HTR-8/SVneo (cell line): ENCODE measurements around the gene TMEM200A.

Source experiments
- DNase-seq: peaks from one replicate; pipeline ENCODE4 v3.0.0; 2011; ENCODE audit warnings: low spot score, mixed read lengths; ENCODE audit not compliant: insufficient read length
- FAIRE-seq: peaks from 2 replicates; lab custom pipeline; 2011; peaks lifted over from hg19 to GRCh38; lab: Jason Lieb, UNC

Gene TMEM200A

GRCh38 chr6:130376936-130377335, 11.1 kb downstream of the TMEM200A start:
- DNase-seq, result no peak
- no peak for FAIRE-seq

GRCh38 chr6:130377371-130377770, 11.6 kb downstream of the TMEM200A start:
- FAIRE-seq (no peak), DNase-seq (no peak)

GRCh38 chr6:130377915-130378314, 12.1 kb downstream of the TMEM200A start:
- DNase-seq, result no peak
- FAIRE-seq, result no peak

- no peak for FAIRE-seq
- DNase-seq, result no peak
Measured at GRCh38 chr6:130379223-130379622, 13.4 kb downstream of the TMEM200A start.

DNA sequence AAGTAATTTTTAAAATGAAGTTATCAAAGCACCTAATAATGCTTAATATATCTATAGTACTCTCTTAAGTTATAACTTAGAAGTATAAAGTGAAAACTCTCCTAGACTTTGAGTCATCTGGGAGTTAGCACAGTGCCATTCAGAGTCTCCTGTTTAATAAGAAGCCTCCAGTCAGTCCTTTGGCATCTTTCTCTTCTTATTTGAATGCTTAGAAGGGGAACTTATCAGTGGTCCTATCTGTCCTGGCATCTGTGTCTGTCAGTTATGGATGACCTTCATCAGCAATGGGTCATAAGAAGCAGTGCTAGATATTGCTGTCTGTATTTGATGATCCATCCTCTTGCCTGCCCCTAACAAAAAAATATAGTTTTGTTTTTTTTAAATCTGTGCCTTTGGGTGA, 15.2 kb downstream of the TMEM200A start:
- DNase-seq, result no peak
- no peak for FAIRE-seq

DNA sequence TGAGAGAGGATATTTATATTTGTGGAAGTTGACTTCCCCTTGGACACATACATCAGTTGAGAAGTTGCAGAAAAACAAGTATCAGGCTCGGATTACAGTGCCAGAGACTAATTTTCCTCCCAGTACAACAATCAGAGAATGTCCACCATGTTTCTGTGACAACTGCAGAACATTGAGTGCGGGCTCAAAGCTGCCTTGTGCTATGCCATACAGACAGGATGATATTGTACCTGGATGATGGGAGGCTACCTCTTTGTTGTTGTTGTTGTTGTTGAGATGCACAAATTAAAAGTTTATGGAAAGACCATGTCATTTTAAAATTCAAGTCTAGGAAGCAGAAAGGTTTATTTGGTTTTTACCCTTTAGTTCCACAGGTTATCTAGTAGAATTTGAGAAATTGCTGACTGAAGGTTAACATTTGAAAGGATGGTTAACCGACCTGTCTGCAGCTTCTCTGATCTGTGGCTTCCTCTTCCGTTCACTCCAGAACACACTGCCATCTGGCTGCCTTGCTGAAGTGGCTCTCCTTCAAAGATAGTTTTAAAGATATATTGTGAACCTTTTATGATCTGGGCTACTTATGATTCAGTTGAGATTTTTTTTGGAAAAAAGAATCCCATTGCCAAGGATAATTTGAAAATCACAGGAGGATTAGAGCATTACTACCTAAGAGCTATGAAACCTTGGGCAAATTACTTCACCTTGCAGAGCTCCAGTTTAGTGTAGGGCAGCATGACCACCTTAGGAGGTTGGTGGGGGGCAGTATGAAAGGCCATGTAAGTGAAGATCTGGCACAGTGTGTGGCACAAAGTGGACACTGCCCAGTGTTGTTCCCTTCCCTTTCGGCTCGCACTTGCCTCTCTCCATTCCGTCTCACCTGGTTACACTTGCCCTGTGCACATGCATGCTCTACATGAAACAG, 15.9 kb downstream of the TMEM200A start:
- DNase-seq, result no peak
- FAIRE-seq, result no peak

DNA sequence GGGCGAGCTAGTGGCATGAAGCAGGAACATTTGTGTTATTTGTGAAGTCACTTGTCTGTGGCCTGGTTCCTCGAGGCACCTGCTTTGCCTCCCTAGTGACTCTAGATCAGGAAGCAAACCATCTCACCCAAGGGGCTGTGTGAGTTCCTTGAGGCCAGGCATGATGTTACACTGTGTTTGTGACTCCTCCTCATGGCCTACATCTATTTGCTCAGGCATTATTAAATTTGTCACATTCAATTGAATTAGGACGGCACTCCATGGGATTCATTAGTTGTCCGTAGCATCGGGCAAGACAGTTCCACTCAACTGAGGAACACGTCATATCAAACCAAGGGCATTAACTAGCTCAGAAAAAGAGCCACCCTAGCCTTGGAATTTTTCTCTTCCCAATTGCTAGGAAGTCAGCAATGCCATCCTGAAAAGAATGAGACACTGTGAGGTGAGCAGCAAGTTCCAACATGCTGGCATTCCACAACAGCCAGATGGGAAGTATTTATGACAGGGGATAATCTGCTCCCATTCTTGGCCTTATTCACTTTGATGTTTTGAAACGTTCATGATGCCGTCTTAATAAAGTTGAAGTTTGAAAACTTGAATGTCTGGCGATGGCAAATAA, 17.2 kb downstream of the TMEM200A start:
- DNase-seq (peak; percentile 10), FAIRE-seq (no peak)

DNA sequence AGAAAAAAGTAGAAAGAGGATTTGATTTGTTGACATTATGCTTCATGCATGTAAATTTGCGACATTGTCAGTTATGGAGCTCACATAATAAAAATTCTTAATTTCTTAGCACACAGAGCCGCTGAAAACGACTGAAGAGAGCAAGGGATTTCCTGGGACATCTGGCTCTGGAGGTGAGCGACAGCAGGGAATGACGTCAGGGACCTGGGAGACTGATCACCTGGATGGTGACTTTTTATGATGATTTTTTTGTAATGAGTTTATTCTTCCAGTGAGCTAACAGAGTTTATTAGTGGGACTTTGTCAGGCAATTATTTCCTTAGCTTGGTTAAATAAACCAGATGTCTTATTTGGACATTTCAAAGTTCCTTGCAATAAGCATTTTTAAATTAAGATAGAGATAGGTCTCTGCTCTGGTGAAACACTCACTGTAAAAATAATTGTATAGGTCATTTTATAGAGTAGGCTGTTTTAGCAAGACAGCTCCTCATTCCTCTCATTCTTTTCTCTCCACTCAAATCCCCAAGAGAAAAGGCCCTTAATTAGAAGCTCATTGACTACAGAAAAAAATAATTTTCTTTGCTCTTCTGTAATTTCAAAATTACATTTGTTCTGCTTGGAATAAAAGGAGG, 19.4 kb downstream of the TMEM200A start:
- FAIRE-seq (no peak), DNase-seq (no peak)

DNA sequence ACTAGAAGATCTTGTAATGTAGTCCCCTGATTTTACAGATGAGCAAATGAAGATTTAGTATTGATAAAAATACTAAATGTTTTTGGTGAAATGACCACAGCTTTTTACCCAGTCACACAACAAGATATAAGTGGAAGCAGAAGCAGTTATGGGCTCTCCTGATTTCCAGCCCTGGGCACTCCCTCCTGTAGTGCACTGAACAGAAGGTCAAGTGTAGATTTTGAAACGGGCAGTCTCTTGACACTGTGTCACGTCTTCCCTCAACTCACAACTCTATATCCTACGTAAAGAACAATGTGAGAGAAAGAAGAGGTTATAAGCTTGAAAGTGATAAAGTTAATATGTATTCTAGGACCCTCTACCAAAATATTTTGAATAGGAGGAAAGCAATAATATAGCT, 23.3 kb downstream of the TMEM200A start:
- DNase-seq (no peak), FAIRE-seq (no peak)

GRCh38 chr6:130390890-130391289, 25.1 kb downstream of the TMEM200A start:
- FAIRE-seq (no peak), DNase-seq (no peak)

GRCh38 chr6:130393306-130393705, 27.5 kb downstream of the TMEM200A start:
- DNase-seq (no peak), FAIRE-seq (no peak)

DNA sequence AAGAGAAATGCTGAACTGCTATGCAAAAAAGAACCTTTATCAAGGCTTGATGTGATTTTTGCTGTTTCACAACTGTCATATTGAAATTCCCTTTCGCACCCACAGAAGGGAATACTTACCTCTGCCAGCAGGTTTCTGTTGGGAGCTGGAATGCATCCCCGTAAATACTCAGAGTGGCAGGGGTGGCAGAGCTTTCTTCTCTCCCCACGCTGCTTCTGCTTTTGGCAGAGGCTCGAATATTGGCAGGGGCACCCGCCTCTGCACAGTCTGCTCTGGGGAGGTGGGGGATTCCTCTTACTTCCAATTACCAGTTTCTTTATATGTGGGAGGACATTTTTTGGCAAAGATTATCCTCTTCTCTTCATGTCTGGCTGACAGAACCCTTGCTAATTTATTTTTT, 28.4 kb downstream of the TMEM200A start:
- DNase-seq, result no peak
- FAIRE-seq, result no peak

- no peak for FAIRE-seq
- DNase-seq, result no peak
Measured at GRCh38 chr6:130395164-130395563, 29.3 kb downstream of the TMEM200A start.

- FAIRE-seq (no peak), DNase-seq (no peak)
Measured at GRCh38 chr6:130396722-130397121, 30.9 kb downstream of the TMEM200A start.

DNA sequence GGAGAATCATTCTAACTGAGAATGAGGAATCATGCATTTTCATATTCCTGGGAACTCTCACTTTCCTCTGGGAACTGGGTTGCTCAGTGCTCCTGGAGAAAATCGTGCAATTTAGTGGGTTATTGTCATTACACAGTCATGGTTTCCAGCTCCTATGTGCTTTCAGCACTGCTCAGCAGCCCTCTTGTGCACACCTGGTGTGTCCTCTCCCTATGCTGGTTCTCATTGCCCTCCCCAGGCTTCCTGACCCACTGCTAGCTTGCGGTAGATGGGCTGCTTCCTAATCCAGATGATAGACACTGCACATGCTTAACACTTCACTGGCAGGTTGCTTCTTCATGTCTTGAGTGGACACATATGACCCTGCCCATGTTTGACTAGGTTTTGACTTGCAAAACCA, 39.7 kb downstream of the TMEM200A start:
- FAIRE-seq, result no peak
- DNase-seq, result no peak

- FAIRE-seq (no peak), DNase-seq (no peak)
Measured at GRCh38 chr6:130407032-130407431, 41.2 kb downstream of the TMEM200A start.

GRCh38 chr6:130409418-130410100, 43.7 kb downstream of the TMEM200A start:
- FAIRE-seq, result no peak
- DNase-seq, result no peak

- no peak for DNase-seq
- FAIRE-seq, result no peak
Measured at GRCh38 chr6:130411481-130411880, 45.7 kb downstream of the TMEM200A start.

- no peak for DNase-seq
- no peak for FAIRE-seq
Measured at GRCh38 chr6:130412556-130413290, 46.9 kb downstream of the TMEM200A start.

DNA sequence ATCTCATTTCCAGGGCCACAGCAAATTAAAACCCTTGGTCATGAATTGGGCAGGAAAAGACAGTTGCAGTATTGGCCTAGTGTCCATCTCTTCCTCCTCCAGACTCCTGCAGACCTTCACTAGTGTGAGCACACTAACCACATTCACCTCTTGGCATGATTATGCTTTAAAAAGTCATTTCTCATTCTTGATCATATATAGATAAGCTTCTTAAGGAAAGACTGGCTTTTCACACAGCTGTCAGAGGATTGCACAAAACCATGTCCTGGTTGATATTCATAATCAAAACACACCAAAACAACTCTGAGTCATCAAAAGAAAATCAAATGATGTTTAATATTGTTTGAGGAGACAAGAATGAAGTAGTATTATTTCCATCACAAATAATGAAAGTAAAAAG, 52.1 kb downstream of the TMEM200A start:
- FAIRE-seq (no peak), DNase-seq (no peak)
